Central memory CD4-positive, alpha-beta T cell (primary cell): ENCODE data around the gene SLC25A14.

ENCODE experiments used
- DNase-seq: peaks from one replicate; pipeline ENCODE4 v3.0.0; 2022

SLC25A14 gene

GRCh38 chrX:130385520-130385919 is 45.8 kb downstream of the SLC25A14 start, which contains the start of gene GPR119:
Gene GPR119, minus strand, starts transcription at chrX:130385674. Its CDS starts 227 bp downstream, at chrX:130385447.
- DNase-seq, result no peak

GRCh38 chrX:130386408-130386808 is 46.7 kb downstream of the SLC25A14 start:
- DNase-seq, result no peak

DNA sequence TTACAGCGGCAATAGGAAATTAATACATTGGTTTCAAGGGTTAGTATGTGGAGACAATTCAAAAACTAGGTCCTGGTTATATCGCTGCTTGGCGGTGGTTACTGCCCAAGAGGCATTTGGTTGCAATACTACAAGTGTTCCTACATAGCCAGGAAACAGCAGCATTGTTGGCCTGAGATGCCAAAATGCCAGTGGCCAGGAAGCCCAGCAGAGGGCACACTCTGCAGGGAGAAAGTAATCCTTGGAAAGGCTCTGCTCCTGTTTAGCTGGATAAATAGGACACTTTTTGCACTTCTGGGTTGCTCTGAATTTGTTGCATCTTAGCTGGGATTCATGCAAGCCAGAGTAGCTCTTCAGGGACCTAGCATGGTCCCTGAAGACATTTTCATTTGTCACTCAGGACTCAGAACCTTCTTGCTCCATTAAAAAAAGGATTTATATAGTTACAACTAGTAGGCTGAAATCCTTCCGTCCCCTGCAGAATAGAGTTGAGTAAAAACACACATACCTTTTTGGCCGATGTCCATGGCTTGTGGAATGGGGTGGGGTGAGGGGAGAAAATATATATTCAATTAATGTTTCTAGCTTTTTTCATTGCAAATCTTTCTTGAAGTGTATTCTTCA is 53.8 kb downstream of the SLC25A14 start:
- DNase-seq, result no peak

DNA sequence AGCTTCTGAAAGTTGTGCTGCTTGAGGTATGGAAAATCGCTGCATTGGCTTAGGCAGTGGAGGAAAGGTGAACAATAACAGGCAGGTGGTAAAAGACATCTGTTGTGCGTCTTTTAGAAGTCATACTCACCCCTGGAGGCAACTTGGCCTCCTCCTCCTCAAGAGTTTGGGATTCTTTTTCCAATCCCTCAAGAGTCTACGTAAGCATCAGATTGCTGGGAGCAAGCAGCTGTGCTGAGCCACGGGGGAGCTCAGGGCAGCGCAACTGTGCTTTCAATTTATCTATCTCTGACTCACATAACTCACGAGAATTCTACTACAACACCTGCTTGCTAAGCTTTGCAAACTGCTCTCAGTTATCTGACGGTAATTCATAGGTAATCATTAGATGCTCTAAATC is 55.6 kb downstream of the SLC25A14 start:
- DNase-seq, result no peak

GRCh38 chrX:130401415-130402207 is 61.9 kb downstream of the SLC25A14 start, which contains the start of gene RBMX2:
Gene RBMX2, plus strand, starts transcription at chrX:130401987. Its CDS starts 46 bp downstream, at chrX:130402033.
- peak; percentile 71 for DNase-seq

- peak; percentile 1 for DNase-seq
Measured at GRCh38 chrX:130402208-130402684, 62.5 kb downstream of the SLC25A14 start.

DNA sequence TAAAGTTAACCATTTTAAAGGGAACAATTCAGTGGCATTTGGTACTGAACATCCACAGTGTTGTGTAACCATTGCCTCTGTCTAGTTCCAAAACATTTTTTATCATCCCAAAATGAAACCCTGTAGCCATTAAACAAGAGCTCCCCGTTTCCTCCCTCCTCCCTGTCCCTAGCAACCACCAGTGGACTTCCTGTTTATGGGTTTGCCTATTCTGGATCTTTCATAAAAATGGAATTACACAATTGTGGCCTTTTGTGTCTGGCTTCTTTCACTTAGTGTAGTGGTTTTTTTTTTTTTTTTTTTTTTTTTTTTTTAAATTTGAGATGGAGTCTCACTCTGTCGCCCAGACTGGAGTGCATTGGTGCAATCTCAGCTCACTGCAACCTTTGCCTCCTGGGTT is 73.7 kb downstream of the SLC25A14 start:
- DNase-seq, result no peak

GRCh38 chrX:130414800-130415199 is 75.1 kb downstream of the SLC25A14 start:
- DNase-seq, result no peak

DNA sequence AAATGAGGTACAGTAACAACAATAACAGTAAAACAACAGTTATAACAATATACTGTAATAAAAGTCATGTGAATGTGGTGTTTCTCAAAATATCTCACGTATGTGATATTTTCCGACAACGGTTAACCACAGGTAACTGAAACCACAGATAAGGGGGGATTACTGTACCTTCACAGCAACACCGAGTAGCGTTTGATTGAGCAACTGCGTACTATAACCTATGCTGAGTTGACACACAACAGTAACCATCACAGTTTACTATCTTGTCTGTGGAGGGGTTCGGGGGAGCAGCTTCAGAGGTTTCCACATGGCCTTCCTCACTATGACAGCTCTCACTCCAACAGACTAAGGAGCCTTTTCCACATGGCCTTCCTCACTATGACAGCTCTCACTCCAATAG is 75.5 kb downstream of the SLC25A14 start:
- no peak for DNase-seq

DNA sequence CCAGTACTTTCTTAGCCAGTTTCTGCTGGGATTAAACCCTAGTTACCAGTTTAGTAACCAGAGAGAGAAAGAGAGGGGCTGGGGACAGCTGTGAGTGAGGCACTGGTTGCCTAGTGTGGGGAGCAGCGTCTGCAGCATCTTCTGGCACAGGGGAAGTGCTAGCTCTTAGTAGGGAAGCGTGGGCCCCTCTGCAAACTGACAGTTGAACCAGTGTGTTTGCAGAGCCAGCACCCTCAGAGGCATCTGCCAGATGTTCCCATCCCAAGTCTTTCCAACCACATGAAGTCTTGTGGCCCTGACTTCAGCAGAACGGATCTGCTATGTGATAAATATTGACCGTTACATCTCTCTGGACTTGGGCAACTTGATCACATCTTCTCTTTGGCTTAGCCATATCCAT is 77.1 kb downstream of the SLC25A14 start:
- no peak for DNase-seq

GRCh38 chrX:130418066-130418465 is 78.3 kb downstream of the SLC25A14 start:
- no peak for DNase-seq

DNA sequence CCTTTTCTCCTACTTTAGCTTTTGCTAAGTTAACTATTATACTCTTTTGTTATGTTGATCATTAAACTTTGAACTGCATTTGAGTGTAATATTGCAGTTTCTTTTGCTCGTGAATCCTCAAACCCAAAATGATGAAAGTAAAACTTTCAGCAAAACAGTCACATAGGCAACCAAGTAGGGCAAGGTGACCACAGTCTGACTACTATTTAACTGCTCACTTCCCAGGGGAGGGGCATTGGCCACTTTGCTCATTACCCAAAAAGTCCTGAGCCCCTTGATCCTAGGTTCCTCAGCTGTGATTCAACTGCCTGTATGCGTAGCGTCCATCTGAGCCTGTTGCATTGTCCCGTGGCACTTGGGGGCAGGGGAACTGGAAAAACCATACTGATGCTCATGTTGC is 79.0 kb downstream of the SLC25A14 start:
- DNase-seq, result no peak

DNA sequence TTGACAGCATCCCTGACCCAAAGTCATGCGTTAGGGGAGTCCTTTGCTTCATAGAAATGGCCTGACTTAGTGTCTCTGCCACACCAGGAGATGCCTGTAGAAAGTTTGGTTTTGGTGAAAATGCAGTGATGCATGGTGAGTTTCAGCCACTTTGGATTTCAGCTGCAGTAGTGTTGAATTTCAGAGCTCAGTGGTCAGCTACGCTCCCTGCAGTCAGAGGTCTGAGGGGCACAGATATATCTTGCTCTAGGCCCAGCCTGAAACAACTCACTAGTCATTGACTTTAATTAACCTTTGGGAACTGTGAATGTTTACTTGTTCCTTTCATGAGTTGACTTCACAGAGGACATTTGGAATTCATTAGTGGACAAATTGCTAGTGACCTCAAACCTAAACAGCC is 79.5 kb downstream of the SLC25A14 start:
- DNase-seq, result no peak
